ENCODE measurements around the gene CDON.

- TF ChIP-seq CTCF (conservative IDR thresholded peaks at IDR 0.05; ENCODE audit: low read depth, low read length) = peak; percentile 93
- no peak for TF ChIP-seq EZH2phosphoT487 (IDR thresholded peaks at IDR 0.05; ENCODE audit: borderline replicate concordance, low read length)
- no peak for TF ChIP-seq EZH2 (IDR thresholded peaks at IDR 0.05; ENCODE audit: low read length, unreplicated experiment)
Measured at GRCh38 chr11:125923012-125923579, 139.6 kb downstream of the CDON start.
